ENCODE data around the gene KIF6.

The KIF6 gene

GRCh38 chr6:39421383-39422225 lies 303.6 kb downstream of the KIF6 start:
- DNase-seq (ENCODE audit: low read depth, low spot score): no peak

DNA sequence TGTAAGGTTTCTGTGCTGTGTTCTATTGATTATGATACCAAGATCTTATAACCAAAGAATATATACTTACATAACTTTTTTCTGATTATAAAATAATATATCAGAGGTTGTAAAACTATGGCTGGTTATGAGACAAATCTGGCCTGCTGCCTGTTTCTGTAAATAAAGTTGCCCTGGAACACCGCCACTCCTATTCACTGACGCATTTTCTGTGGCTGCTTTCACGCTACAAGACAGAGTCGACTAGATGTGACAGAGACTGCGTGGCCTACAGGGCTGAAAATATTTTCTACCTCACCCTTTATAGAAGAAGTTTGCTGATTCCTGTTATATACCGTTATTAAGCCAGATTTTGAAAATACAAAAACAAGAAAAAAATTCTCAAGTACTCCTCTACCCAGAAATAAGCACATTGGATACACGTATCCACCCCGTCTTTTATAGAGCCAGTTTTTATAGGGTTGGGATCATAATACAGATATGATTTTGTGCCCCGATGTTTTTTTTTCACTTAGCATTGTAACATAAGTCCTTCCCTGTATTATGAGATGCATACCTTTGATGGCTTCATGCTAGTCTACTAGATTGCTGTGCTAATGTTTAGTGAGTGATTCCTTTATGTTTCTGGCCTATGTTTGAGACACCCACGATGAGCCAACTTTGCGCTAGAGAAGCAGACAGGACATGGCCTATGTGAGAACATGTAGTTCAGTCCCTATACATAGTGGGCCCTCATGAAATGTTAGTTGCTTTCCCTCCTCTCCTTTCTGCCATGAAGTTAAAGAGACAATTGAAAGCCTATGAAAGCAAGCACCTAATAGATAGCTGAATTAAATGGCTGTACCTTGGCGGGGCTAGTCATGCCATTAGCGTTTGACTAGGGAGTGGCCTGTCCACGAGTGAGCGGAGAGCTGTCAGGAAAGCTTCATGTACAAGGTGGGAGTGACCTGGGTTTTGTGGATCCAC lies 304.6 kb downstream of the KIF6 start:
- DNase-seq (ENCODE audit: low read depth, low spot score): no peak

- DNase-seq (ENCODE audit: low read depth, low spot score): no peak
These were observed 305.6 kb downstream of the KIF6 start for GRCh38 chr6:39419607-39420006.

GRCh38 chr6:39417440-39417839 lies 307.8 kb downstream of the KIF6 start:
- DNase-seq (ENCODE audit: low read depth, low spot score): no peak

- DNase-seq (ENCODE audit: low read depth, low spot score): peak; percentile 36
These were observed 308.5 kb downstream of the KIF6 start for GRCh38 chr6:39416728-39417127.

GRCh38 chr6:39416026-39416425 lies 309.2 kb downstream of the KIF6 start:
- no peak for DNase-seq (ENCODE audit: low read depth, low spot score)

GRCh38 chr6:39415482-39415881 lies 309.7 kb downstream of the KIF6 start:
- no peak for DNase-seq (ENCODE audit: low read depth, low spot score)

- no peak for DNase-seq (ENCODE audit: low read depth, low spot score)
These were observed 313.7 kb downstream of the KIF6 start for GRCh38 chr6:39411465-39411864.

- no peak for DNase-seq (ENCODE audit: low read depth, low spot score)
These were observed 314.2 kb downstream of the KIF6 start for GRCh38 chr6:39411001-39411400.

- no peak for DNase-seq (ENCODE audit: low read depth, low spot score)
These were observed 315.3 kb downstream of the KIF6 start for GRCh38 chr6:39409889-39410288.

- DNase-seq (ENCODE audit: low read depth, low spot score): no peak
These were observed 317.7 kb downstream of the KIF6 start for GRCh38 chr6:39407446-39407993.

- DNase-seq (ENCODE audit: low read depth, low spot score): no peak
These were observed 320.9 kb downstream of the KIF6 start for GRCh38 chr6:39404312-39404711.

DNA sequence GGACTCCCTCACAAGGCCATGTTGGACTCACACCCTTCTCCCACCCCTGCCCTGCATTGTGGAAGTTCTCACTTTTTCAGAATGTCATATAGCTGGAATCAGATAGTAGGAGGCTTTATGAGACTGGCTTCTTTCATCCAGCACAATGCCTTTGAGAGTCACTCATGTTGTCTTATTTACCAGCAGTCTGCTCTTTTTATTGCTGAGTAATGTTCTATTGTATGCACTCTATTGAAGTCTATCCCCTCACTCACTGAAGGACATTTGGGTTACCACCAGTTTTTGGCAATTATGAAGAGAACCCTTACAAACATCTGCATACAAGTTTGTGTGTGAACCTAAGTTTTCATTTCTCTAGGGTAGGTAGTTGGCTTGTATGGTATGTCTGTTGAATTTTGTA lies 321.9 kb downstream of the KIF6 start:
- DNase-seq (ENCODE audit: low read depth, low spot score): no peak

DNA sequence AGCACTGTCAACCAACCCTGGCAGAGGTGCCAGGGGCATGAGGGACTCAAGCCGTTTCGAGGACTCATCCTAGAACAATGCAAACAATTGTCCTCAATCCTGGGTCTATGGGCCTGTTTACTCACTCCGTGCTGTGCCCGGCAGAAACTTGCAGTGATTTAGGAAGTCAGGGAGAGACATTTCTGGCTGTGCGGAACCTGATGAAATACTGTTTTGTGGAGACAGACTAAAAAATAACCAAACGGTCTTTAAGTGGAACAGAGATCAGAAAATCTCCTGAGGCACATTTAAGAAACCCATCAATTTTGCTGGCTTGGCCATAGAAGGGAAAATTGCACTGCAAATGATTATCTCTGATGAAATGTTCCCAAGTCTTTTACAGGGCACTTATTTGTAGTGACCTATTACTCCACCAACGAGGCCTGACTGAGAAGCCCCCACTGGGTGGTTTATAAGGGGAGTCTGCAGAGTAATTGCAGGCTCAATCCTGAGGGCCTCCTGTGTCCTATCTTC lies 322.9 kb downstream of the KIF6 start:
- DNase-seq (ENCODE audit: low read depth, low spot score): no peak

GRCh38 chr6:39401376-39401775 lies 323.8 kb downstream of the KIF6 start:
- no peak for DNase-seq (ENCODE audit: low read depth, low spot score)

GRCh38 chr6:39400026-39400425 lies 325.2 kb downstream of the KIF6 start:
- DNase-seq (ENCODE audit: low read depth, low spot score): no peak

GRCh38 chr6:39396854-39397253 lies 328.4 kb downstream of the KIF6 start:
- no peak for DNase-seq (ENCODE audit: low read depth, low spot score)

DNA sequence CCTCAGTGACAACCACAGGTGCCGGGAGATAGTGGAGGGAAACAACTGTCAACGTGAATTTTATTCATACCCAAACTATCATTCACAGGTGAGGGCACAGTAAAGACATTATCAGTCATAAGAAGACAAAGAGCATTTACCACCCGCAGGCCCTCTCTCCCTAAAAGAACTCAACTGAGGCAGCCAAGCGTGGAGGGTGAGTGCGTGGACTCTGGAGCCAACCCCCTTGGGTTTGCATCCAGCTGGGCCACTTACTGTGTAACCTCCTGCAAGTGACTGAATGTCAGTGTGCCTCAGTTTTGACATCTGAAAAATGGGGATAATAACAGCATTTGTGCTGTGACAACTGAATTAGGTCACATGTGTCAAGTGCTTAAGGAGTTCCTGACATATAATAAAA lies 332.1 kb downstream of the KIF6 start:
- no peak for DNase-seq (ENCODE audit: low read depth, low spot score)

GRCh38 chr6:39391182-39391581 lies 334.0 kb downstream of the KIF6 start:
- no peak for DNase-seq (ENCODE audit: low read depth, low spot score)

GRCh38 chr6:39389484-39389767 lies 335.8 kb downstream of the KIF6 start:
- DNase-seq (ENCODE audit: low read depth, low spot score): no peak

GRCh38 chr6:39388606-39389483 lies 336.4 kb downstream of the KIF6 start:
- DNase-seq (ENCODE audit: low read depth, low spot score): no peak
